ENCODE results near the gene CIROP.

The CIROP gene

DNA sequence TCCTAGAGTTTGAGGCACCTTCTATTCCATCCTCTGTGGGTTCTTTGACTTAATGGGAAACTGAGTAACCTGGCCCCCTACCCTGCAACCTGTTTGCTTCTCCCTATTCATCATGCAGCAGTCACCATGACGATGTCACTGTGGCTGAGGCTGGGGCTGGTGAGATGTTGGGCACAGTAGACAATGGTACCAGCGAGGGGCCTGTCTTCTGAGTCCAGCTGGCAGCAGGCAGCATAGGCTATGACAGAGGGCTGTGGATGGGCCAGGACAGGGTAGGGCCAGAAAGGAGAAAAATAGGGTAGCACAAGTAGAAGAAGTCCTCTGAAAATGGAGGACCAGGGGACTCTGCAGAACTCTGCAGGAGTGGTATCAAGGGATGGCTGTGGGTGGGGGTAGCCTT, 2.0 kb downstream of the CIROP start:
- peaks cover 22% of the 10 kb centered on the region for H3K36me3 ChIP-seq (ENCODE audit: control insufficient read depth, insufficient read depth, low read length)
- H3K9me3 ChIP-seq (ENCODE audit: control insufficient read depth, low read length): no peaks in the 10 kb centered on the region
- H3K27ac ChIP-seq (ENCODE audit: low read depth, low read length, severe bottlenecking): no peak overlapping the region
- H3K4me3 ChIP-seq (ENCODE audit: extremely low read depth, insufficient read depth, low read length, poor library complexity, severe bottlenecking): no peak overlapping the region
- WGBS, 2 experiments (ENCODE audit: insufficient coverage in 2 of 2): 100% methylated on average over 1 to 2 of the region's 2 CpGs
- no peaks in the 10 kb centered on the region for H3K4me1 ChIP-seq (ENCODE audit: control insufficient read depth, insufficient read depth, low read length, poor library complexity, severe bottlenecking)

DNA sequence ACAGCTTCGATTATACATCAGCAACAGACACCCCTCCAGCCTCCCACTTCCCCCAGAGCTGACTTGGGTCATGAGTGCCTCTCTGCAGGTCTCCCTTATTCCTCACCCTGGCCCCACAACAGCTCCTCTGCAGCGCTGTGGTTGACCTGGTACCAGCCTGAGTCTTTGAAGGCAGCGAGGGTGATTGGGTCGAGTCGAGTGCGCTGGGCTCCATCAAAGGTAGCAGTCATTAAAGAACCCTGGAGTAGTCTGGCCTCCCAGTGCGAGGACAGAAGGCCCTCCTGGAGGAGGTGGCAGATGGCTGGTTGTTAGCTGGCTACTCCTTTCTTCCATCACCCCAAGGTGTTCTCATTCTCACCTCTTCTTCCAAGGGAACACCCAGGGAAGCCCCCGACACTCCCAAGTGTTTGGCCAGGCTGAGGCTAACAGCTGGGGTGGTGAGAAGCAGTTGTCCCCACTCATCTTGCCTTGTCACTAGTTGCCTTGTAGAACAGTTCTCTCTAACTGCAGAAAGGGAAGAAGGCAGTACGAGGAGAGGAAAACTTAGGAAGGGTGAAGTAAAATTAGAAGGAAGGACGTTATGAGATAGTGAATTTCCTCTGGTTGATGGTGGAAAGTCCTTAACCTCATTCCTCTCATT, 2.7 kb downstream of the CIROP start:
- Histone ChIP-seq H3K27ac (ENCODE audit: low read depth, low read length, severe bottlenecking) (no peak overlapping the region), H3K4me1 (ENCODE audit: control insufficient read depth, insufficient read depth, low read length, poor library complexity, severe bottlenecking) (no peaks in the 10 kb centered on the region), H3K36me3 (ENCODE audit: control insufficient read depth, insufficient read depth, low read length) (peaks cover 29% of the 10 kb centered on the region), H3K9me3 (ENCODE audit: control insufficient read depth, low read length) (no peaks in the 10 kb centered on the region), H3K4me3 (ENCODE audit: extremely low read depth, insufficient read depth, low read length, poor library complexity, severe bottlenecking) (no peak overlapping the region)
- 80 to 97% methylated on average over 1 to 5 of the region's 10 CpGs for WGBS, 2 experiments (ENCODE audit: insufficient coverage in 2 of 2)

DNA sequence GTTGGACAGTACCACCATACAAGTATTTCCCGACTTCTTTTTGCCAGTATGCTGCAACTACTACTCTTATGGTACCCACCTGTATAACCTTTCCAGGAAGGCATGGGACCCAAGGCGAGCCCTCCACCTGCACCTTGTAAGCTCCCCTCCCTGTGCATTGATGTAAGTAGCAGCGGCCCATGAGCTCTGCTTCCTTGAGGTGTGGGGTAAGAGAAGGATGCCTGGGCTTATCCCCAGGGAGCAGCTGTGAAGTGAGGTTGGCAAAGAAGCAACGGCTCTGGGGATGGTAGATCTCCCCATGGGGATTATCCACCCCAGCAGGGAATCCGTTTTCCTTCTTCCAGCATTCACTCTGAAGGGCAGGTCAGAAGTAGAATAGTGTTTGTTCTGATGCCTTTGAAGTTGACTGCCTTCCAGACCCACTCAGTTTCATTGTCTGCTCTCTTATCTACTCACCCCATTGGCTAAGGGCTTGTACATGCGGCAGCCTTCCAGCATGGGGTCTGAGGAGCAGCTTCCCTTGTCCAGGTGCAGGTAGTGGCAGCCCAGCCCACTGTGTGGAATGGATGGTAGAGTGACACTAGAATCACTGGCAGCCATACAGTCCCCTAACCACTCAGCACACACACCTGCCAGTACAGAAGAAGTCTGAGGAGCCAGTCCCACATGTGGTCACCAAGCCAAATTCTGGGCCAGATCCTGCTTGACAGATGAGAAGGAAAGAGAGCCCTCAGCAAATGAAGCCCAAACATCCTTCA, 3.4 kb downstream of the CIROP start:
- peaks cover 6% of the 10 kb centered on the region for H3K4me1 ChIP-seq (ENCODE audit: control insufficient read depth, insufficient read depth, low read length, poor library complexity, severe bottlenecking)
- H3K4me3 ChIP-seq (ENCODE audit: extremely low read depth, insufficient read depth, low read length, poor library complexity, severe bottlenecking): no peak overlapping the region
- no peaks in the 10 kb centered on the region for H3K9me3 ChIP-seq (ENCODE audit: control insufficient read depth, low read length)
- H3K27ac ChIP-seq (ENCODE audit: low read depth, low read length, severe bottlenecking): no peak overlapping the region
- peaks cover 36% of the 10 kb centered on the region for H3K36me3 ChIP-seq (ENCODE audit: control insufficient read depth, insufficient read depth, low read length)
- 72 to 86% methylated on average over 2 of the region's 6 CpGs for WGBS, 2 experiments (ENCODE audit: insufficient coverage in 2 of 2)

DNA sequence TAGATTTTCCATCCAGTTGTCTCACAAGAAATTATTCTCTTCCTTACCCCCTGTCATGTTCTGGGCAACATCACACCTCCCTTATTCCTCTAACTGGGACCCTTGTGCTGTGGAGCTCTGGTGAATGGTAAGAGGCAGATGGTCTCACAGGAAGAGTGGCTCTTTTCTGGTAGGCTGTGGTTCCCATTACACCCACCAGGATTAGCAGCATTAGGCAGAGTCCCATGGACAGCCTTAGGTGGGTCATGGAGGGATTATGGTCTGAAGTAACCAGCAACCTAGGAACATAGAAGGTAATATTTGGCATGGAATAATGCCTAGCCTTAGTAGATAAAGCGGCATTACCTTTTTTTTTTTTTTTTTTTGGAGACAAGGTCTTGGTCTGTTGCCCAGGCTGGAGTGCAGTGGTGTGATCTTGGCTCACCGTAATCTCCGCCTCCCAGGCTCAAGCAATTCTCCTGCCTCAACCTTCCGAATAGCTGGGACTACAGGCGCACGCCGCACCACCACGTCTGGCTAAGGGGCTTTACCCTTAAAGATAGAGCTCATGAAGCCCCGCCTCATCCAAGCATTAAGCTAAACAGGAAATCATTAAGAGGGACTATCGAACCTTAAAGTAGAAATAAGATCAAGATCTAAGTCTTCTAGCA, 5.5 kb downstream of the CIROP start:
- Histone ChIP-seq H3K27ac (ENCODE audit: low read depth, low read length, severe bottlenecking) (no peak overlapping the region), H3K9me3 (ENCODE audit: control insufficient read depth, low read length) (no peaks in the 10 kb centered on the region), H3K4me1 (ENCODE audit: control insufficient read depth, insufficient read depth, low read length, poor library complexity, severe bottlenecking) (peaks cover 6% of the 10 kb centered on the region), H3K36me3 (ENCODE audit: control insufficient read depth, insufficient read depth, low read length) (peaks cover 36% of the 10 kb centered on the region), H3K4me3 (ENCODE audit: extremely low read depth, insufficient read depth, low read length, poor library complexity, severe bottlenecking) (no peak overlapping the region)
- 94 to 96% methylated on average over 8 to 9 of the region's 10 CpGs for WGBS, 2 experiments (ENCODE audit: insufficient coverage in 2 of 2)

DNA sequence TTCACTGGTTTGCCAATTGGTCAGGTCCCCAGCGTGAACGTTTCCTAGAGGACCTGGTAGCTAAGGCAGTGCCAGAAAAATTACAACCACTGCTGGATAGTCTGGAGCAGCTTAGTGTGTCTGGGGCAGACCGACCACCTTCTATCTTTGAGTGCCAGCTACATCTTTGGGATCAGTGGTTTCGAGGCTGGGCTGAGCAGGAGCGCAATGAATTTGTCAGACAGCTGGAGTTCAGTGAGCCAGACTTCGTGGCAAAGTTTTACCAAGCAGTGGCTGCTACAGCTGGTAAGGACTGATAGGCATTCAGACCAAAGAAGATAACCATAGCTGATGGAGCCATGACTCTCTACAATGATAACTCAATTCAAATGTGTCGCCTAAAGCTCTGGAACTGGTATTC, 7.0 kb downstream of the CIROP start:
- no peak overlapping the region for H3K4me3 ChIP-seq (ENCODE audit: extremely low read depth, insufficient read depth, low read length, poor library complexity, severe bottlenecking)
- peaks cover 6% of the 10 kb centered on the region for H3K4me1 ChIP-seq (ENCODE audit: control insufficient read depth, insufficient read depth, low read length, poor library complexity, severe bottlenecking)
- 93 to 98% methylated on average over 6 to 7 of the region's 7 CpGs for WGBS, 2 experiments (ENCODE audit: insufficient coverage in 2 of 2)
- H3K9me3 ChIP-seq (ENCODE audit: control insufficient read depth, low read length): no peaks in the 10 kb centered on the region
- H3K36me3 ChIP-seq (ENCODE audit: control insufficient read depth, insufficient read depth, low read length): peaks cover 42% of the 10 kb centered on the region
- H3K27ac ChIP-seq (ENCODE audit: low read depth, low read length, severe bottlenecking): no peak overlapping the region

DNA sequence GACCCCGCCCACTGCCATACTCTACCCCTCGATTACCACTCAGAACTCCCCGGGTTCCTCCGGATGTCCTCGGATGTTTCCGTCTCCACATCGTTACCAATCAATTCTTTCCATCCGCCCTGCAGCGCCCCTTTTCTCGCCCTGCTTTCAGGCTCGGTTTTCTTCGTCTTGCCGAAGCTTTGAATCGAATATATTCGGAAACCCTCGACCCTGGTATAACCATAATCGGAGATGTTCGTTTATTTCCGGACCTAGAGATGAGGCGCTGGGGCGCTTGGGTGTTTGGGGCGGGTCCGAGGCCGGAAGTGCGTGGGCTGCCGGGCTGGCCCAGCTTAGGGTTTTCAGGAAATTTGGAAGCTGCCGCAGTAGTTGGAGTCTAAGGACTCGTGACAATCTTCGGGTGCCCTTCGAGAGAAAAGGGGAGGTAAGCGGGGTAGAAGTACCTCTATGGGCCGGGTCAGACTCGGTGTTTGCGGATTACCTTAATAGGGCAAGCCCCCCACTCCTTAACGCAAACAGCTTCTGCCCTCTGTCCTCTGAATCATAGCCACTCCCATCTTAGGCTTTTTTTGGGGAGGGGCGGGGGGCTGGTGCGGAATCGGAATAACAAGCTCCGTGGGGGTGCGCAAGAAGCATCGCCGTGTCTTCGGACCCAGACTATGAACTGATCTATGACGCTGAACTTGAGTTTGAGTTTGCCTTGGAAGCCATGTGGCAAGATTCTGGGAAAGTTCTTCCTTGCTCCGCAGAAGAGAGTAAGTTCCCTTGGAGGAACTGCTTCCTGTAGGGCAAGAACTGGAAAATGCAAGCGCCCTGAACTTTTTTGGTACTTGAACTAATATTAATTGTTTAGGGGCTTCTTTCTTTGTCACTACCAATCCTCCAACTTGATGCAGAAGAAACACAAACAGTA, 9.3 kb downstream of the CIROP start, which contains the start of gene C14orf119:
Gene C14orf119 (plus strand): TSS at position 310 of the 913 bp plus-strand sequence. CDS start 2,154 bp downstream, outside the sequence.
- Histone ChIP-seq H3K9me3 (ENCODE audit: control insufficient read depth, low read length) (no peaks in the 10 kb centered on the region), H3K36me3 (ENCODE audit: control insufficient read depth, insufficient read depth, low read length) (peaks cover 65% of the 10 kb centered on the region), H3K27ac (ENCODE audit: low read depth, low read length, severe bottlenecking) (peak within 1 kb of the TSS; percentile 92), H3K4me3 (ENCODE audit: extremely low read depth, insufficient read depth, low read length, poor library complexity, severe bottlenecking) (peak within 1 kb of the TSS; percentile 80), H3K4me1 (ENCODE audit: control insufficient read depth, insufficient read depth, low read length, poor library complexity, severe bottlenecking) (peaks cover 6% of the 10 kb centered on the region)
- 0 to 1% methylated on average over 26 to 36 of the region's 46 CpGs for WGBS, 2 experiments (ENCODE audit: insufficient coverage in 2 of 2)

DNA sequence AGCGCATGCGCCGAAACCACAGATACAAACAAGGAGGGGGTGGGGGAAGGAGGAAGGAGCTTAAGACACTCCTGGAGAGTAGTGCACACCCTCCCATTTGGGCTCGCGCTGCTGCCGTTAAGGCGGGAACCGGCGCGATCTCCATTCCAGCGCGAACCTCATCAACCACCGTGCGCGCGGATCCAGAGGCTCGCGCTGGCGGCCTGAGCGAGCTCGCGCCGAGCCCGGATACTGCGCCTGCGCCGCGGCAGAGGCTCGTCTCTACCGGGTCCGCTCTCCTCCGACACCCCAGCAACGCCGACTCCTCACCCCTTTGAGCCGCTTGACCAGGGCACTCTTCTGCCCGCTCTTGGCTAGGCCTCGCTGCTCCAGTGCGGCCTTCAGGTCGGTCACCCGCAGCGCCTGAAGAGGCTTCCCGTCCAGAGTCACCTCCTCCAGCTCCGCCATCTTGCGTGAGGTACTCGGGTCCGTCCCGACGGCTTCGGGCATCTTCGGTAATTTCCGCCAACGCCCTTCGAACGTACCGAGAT, 10.1 kb downstream of the CIROP start, which contains the start of gene ACIN1:
Gene ACIN1 (minus strand): TSS at position 471 of the 530 bp plus-strand sequence. CDS start 24 bp downstream, at position 447.
- WGBS, 2 experiments (ENCODE audit: insufficient coverage in 2 of 2): 0% methylated on average over 49 to 52 of the region's 55 CpGs
- Histone ChIP-seq H3K4me3 (ENCODE audit: extremely low read depth, insufficient read depth, low read length, poor library complexity, severe bottlenecking) (peak within 1 kb of the TSS; percentile 80), H3K9me3 (ENCODE audit: control insufficient read depth, low read length) (no peaks in the 10 kb centered on the region), H3K36me3 (ENCODE audit: control insufficient read depth, insufficient read depth, low read length) (peaks cover 70% of the 10 kb centered on the region), H3K27ac (ENCODE audit: low read depth, low read length, severe bottlenecking) (peak within 1 kb of the TSS; percentile 92), H3K4me1 (ENCODE audit: control insufficient read depth, insufficient read depth, low read length, poor library complexity, severe bottlenecking) (peaks cover 6% of the 10 kb centered on the region)

DNA sequence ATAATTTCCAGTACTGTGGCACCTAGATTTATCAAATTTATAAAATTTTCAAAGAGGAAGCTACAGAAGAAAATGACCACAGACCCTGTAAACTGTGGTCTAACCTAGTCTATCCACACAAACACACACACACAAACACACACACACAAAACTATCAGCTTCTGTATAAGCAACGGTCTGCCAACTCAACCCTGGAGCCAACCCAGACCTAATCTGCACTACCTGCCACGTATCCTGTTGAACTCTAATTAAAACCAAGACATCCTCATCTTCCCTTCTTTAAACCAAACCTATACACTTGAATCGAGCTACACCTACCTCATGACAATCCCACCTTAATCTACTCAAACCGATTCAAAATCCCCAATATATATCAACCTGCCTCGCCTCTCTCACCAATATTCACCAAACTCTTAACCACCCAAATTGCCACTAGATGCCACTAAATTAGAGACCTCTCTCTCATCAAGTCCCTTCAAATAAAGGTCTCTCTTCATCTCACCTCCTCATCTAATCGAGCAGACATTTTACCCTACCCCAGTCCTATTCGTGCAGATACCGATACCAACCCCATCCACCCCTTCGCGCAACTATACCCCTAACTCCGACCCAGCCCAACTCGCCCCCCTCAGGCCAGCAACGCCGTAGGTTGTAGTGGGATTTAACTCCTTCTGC, 10.7 kb downstream of the CIROP start:
- 3 to 5% methylated on average over 4 to 9 of the region's 14 CpGs for WGBS, 2 experiments (ENCODE audit: insufficient coverage in 2 of 2)
- Histone ChIP-seq H3K9me3 (ENCODE audit: control insufficient read depth, low read length) (no peaks in the 10 kb centered on the region), H3K27ac (ENCODE audit: low read depth, low read length, severe bottlenecking) (peak overlapping the region; percentile 92), H3K4me3 (ENCODE audit: extremely low read depth, insufficient read depth, low read length, poor library complexity, severe bottlenecking) (peak overlapping the region; percentile 80), H3K36me3 (ENCODE audit: control insufficient read depth, insufficient read depth, low read length) (peaks cover 70% of the 10 kb centered on the region), H3K4me1 (ENCODE audit: control insufficient read depth, insufficient read depth, low read length, poor library complexity, severe bottlenecking) (peaks cover 6% of the 10 kb centered on the region)

DNA sequence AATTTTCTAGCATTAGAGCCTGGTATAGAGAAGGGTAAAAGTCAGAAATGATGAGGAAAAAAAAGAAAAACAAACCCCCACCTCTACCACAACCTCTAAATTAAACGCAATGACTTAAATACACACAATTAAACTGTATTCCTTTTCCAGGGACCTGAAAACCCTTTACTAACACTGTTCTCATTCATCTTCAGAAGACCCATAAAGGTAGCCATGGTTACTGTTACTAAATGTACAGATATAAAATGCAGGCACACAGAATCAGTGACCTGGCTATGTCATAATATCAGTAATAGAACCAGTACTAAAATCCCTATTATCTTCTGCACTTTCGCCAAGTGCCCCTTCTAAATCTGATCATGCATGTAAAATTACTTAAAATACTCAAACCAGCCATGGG, 11.3 kb downstream of the CIROP start:
- WGBS, 2 experiments (ENCODE audit: insufficient coverage in 2 of 2): 91 to 100% methylated on average over 1 of the region's 2 CpGs
- Histone ChIP-seq H3K27ac (ENCODE audit: low read depth, low read length, severe bottlenecking) (no peak overlapping the region), H3K4me1 (ENCODE audit: control insufficient read depth, insufficient read depth, low read length, poor library complexity, severe bottlenecking) (peaks cover 6% of the 10 kb centered on the region), H3K4me3 (ENCODE audit: extremely low read depth, insufficient read depth, low read length, poor library complexity, severe bottlenecking) (peak overlapping the region; percentile 80), H3K9me3 (ENCODE audit: control insufficient read depth, low read length) (no peaks in the 10 kb centered on the region), H3K36me3 (ENCODE audit: control insufficient read depth, insufficient read depth, low read length) (peaks cover 70% of the 10 kb centered on the region)

All from mesodermal cell (in vitro differentiated cells).